ENCODE data around the gene ABCC1. TPM values are rescaled to one million over a fixed set of nuclear protein-coding genes. Genes with fewer than 3 reads are reported as not detected.

ABCC1 gene
- total RNA-seq, 2 donors from 2014 or later = 33.4 to 87.7 TPM

DNA sequence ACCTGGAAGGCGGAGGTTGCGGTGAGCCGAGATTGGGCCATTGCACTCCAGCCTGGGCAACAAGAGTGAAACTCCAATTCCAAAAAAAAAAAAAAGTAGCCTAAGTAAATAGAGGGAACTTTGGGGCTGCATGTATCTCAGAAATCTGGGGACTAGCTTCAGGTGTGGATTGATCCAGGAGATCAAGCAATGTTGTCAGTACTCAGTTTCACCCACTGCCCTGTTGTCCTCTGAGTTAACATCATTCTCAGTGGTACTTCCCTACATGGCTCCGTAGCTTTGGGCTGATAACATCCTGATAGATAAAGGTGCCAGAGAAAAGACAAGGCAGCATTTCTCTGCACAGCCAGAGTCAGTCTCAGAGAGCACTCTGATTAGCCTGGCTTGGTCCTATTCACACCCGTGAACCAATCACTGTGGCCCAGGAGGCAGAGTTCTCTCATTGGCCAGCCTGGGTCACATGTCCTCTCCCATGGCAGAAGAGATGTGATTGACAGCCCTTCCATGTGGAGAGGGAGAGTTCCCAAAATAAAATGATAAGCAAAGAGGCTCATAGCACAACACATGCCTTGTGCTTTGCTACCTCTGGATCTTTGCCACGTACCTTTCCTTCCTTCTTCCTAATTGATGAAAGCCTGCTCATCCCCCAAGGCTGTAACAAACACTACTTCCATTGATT lies 99.6 kb downstream of the ABCC1 start:
- DNase-seq (ENCODE audit: low spot score) = no peak
- Histone ChIP-seq H3K27ac (no peak overlapping the region), H3K4me1 (replicated peaks) (no peaks in the 10 kb centered on the region), H3K4me3 (no peak overlapping the region), H3K36me3 (peaks cover 5 to 14% of the 10 kb centered on the region in 2 donors), H3K27me3 (replicated peaks; ENCODE audit: insufficient read depth) (no peaks in the 10 kb centered on the region), H3K9me3 (no peaks in the 10 kb centered on the region)
- intact Hi-C loops (cut with DNase I) = no loop called here
- 94% methylated on average over 6 of the region's 6 CpGs for WGBS
- TF ChIP-seq POLR2A (IDR thresholded peaks at IDR 0.05) (no peak), POLR2AphosphoS5 (IDR thresholded peaks at IDR 0.05) (no peak)
- TF ChIP-seq, protein P1, sequence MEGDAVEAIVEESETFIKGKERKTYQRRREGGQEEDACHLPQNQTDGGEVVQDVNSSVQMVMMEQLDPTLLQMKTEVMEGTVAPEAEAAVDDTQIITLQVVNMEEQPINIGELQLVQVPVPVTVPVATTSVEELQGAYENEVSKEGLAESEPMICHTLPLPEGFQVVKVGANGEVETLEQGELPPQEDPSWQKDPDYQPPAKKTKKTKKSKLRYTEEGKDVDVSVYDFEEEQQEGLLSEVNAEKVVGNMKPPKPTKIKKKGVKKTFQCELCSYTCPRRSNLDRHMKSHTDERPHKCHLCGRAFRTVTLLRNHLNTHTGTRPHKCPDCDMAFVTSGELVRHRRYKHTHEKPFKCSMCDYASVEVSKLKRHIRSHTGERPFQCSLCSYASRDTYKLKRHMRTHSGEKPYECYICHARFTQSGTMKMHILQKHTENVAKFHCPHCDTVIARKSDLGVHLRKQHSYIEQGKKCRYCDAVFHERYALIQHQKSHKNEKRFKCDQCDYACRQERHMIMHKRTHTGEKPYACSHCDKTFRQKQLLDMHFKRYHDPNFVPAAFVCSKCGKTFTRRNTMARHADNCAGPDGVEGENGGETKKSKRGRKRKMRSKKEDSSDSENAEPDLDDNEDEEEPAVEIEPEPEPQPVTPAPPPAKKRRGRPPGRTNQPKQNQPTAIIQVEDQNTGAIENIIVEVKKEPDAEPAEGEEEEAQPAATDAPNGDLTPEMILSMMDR (IDR thresholded peaks at IDR 0.05) = no peak

DNA sequence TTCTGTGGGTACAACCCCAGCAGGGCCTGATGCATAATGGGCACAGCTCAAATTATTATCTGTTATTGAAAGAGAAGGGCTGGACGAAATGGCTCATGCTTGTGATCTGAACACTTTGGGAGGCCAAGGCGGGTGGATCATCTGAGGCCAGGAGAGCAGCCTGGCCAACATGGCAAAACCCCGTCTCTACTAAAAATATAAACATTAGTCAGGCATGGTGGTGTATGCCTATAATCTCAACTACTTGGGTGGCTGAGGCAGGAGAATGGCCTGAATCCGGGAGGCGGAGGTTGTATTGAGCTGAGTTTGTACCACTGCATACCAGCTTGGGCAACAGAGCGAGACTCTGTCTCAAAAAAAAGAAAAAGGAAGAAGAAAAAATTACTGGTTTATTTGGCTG lies 100.7 kb downstream of the ABCC1 start:
- 89% methylated on average over 6 of the region's 6 CpGs for WGBS
- Histone ChIP-seq H3K9me3 (no peaks in the 10 kb centered on the region), H3K36me3 (peaks cover 5 to 14% of the 10 kb centered on the region in 2 donors), H3K4me1 (replicated peaks) (no peaks in the 10 kb centered on the region), H3K4me3 (no peak overlapping the region), H3K27me3 (replicated peaks; ENCODE audit: insufficient read depth) (no peaks in the 10 kb centered on the region), H3K27ac (no peak overlapping the region)
- no peak for DNase-seq (ENCODE audit: low spot score)
- intact Hi-C loops (cut with DNase I) = no loop called here
- TF ChIP-seq, protein P1 (IDR thresholded peaks at IDR 0.05) = no peak
- TF ChIP-seq POLR2AphosphoS5 (IDR thresholded peaks at IDR 0.05) = no peak
- TF ChIP-seq POLR2A (IDR thresholded peaks at IDR 0.05) = no peak

DNA sequence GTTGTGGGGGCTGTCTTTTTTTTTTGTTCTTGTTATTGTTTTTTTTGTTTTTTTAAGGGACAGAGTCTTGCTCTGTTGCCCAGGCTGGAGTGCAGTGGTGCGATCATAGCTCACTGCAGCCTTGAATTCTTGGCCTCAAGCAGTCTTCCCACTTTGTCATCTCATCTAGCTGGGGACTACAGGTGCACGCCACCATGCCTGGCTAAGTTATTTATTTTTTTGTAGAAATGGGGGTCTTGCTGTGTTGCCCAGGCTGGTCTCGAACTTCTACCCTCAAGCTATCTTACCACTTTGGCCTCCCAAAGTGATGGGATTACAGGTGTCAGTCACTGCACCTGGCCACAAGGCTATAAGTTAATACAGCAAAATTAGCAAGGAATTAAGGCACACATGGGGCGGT lies 101.7 kb downstream of the ABCC1 start:
- Histone ChIP-seq H3K27ac (no peak overlapping the region), H3K4me3 (no peak overlapping the region), H3K36me3 (peaks cover 5 to 10% of the 10 kb centered on the region in 2 donors), H3K27me3 (replicated peaks; ENCODE audit: insufficient read depth) (no peaks in the 10 kb centered on the region), H3K4me1 (replicated peaks) (no peaks in the 10 kb centered on the region), H3K9me3 (no peaks in the 10 kb centered on the region)
- TF ChIP-seq POLR2A (IDR thresholded peaks at IDR 0.05) (no peak), POLR2AphosphoS5 (IDR thresholded peaks at IDR 0.05) (no peak)
- TF ChIP-seq, protein P1 (IDR thresholded peaks at IDR 0.05) = no peak
- intact Hi-C loops (cut with DNase I) = no loop called here
- 98% methylated on average over 4 of the region's 4 CpGs for WGBS
- DNase-seq (ENCODE audit: low spot score) = no peak

DNA sequence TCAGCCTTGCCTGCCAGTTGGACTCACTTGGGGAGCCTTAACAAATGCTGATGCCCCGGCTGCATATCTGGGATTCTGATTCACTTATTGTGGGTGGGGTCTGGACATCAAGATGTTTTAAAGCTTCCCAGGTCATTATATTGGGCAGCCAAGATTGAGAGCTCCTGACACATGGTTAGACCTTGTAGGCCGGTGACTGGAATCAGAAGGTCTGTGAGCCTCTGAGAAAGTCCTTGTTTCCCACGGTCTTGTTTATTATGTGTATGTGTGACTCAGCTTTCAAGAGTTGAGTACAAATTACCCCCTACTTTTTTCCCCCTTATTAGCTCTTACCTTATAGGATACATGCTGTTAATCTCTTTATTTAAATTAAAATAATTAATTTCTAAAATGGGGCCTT lies 103.5 kb downstream of the ABCC1 start:
- no peaks in the 10 kb centered on the region for H3K27me3 ChIP-seq (replicated peaks; ENCODE audit: insufficient read depth)
- no peaks in the 10 kb centered on the region for H3K4me1 ChIP-seq (replicated peaks)
- H3K9me3 ChIP-seq = no peaks in the 10 kb centered on the region
- TF ChIP-seq, protein P1 (IDR thresholded peaks at IDR 0.05) = no peak
- no peak for TF ChIP-seq POLR2A (IDR thresholded peaks at IDR 0.05)
- no peak for TF ChIP-seq POLR2AphosphoS5 (IDR thresholded peaks at IDR 0.05)
- no peak overlapping the region for H3K4me3 ChIP-seq
- no peak overlapping the region for H3K27ac ChIP-seq
- no peak for DNase-seq (ENCODE audit: low spot score)
- WGBS = 91% methylated on average over 3 of the region's 3 CpGs
- intact Hi-C loops (cut with DNase I) = no loop called here
- H3K36me3 ChIP-seq = peaks cover 5 to 9% of the 10 kb centered on the region in 2 donors

DNA sequence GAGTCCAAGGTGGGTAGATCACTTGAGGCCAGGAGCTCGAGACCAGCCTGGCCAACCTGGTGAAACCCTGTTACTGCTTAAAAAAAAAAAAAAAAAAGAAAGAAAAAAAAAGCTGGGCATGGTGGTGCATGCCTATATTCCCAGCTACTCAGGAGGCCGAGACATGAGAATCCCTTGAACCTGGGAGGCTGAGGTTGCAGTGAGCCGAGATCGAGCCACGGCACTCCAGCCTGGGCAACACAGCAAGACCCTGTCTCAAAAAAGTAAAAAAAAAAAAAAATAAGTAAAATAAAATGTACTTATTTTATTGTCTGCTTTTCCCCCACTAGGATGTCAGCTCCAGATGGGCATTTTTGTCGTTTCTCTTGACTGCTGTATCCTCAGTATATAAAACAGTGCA lies 107.7 kb downstream of the ABCC1 start:
- peaks cover 5 to 6% of the 10 kb centered on the region in 2 donors for H3K36me3 ChIP-seq

More for the DNA sequence above, 107.7 kb downstream of the ABCC1 start:
- TF ChIP-seq POLR2A (IDR thresholded peaks at IDR 0.05) = no peak
- TF ChIP-seq POLR2AphosphoS5 (IDR thresholded peaks at IDR 0.05) = no peak
- TF ChIP-seq, protein P1 (IDR thresholded peaks at IDR 0.05) = no peak
- Histone ChIP-seq H3K4me3 (no peak overlapping the region), H3K4me1 (replicated peaks) (no peaks in the 10 kb centered on the region), H3K27me3 (replicated peaks; ENCODE audit: insufficient read depth) (no peaks in the 10 kb centered on the region), H3K9me3 (no peaks in the 10 kb centered on the region), H3K27ac (no peak overlapping the region)
- no peak for DNase-seq (ENCODE audit: low spot score)
- intact Hi-C loops (cut with DNase I) = no loop called here
- 90% methylated on average over 6 of the region's 6 CpGs for WGBS
